Measurements from ENCODE around the gene SMIM41.

DNA sequence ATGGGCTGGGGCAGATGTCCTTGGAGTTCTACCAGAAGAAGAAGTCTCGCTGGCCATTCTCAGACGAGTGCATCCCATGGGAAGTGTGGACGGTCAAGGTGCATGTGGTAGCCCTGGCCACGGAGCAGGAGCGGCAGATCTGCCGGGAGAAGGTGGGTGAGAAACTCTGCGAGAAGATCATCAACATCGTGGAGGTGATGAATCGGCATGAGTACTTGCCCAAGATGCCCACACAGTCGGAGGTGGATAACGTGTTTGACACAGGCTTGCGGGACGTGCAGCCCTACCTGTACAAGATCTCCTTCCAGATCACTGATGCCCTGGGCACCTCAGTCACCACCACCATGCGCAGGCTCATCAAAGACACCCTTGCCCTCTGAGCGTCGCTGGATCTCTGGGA is 2.7 kb upstream of the SMIM41 start:
- TF ChIP-seq, protein P1, sequence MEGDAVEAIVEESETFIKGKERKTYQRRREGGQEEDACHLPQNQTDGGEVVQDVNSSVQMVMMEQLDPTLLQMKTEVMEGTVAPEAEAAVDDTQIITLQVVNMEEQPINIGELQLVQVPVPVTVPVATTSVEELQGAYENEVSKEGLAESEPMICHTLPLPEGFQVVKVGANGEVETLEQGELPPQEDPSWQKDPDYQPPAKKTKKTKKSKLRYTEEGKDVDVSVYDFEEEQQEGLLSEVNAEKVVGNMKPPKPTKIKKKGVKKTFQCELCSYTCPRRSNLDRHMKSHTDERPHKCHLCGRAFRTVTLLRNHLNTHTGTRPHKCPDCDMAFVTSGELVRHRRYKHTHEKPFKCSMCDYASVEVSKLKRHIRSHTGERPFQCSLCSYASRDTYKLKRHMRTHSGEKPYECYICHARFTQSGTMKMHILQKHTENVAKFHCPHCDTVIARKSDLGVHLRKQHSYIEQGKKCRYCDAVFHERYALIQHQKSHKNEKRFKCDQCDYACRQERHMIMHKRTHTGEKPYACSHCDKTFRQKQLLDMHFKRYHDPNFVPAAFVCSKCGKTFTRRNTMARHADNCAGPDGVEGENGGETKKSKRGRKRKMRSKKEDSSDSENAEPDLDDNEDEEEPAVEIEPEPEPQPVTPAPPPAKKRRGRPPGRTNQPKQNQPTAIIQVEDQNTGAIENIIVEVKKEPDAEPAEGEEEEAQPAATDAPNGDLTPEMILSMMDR (conservative IDR thresholded peaks at IDR 0.05 in 1 of 2, IDR thresholded peaks at IDR 0.05 in 1 of 2; ENCODE audit: low read depth in 1 of 2, low read length in 2 of 2) = no peak
- TF ChIP-seq EZH2 (IDR thresholded peaks at IDR 0.05; ENCODE audit: low read length, missing control alignments) = no peak
